Right lobe of liver (tissue), 4 donors: ENCODE results near the gene ARFGAP3.

Source experiments
- POLR2A ChIP-seq: fragments of 450-650 bp; IDR thresholded peaks from one replicate; pipeline ENCODE4 v1.6.1; 2017; ENCODE audit warnings: antibody characterized with exemption, mild to moderate bottlenecking
- TF ChIP-seq, protein P1 (sequence below), 4 donors: fragments of 200-600 bp in 3 of 4; fragments of 450-650 bp in 1 of 4; IDR thresholded peaks; one replicate each; pipeline versions ENCODE4 v1.5.1 to v1.8.0; 2016 to 2022; ENCODE audit warnings: antibody characterized with exemption in 4 of 4, mild to moderate bottlenecking in 2 of 4
- donor health status: DM: no; HTN: no; CAD: no.
- donor health status: DM: no; HTN: no; CAD: no.
- donor health status: DM: no; HTN: yes; CAD: no.

- TF ChIP-seq, protein P1, sequence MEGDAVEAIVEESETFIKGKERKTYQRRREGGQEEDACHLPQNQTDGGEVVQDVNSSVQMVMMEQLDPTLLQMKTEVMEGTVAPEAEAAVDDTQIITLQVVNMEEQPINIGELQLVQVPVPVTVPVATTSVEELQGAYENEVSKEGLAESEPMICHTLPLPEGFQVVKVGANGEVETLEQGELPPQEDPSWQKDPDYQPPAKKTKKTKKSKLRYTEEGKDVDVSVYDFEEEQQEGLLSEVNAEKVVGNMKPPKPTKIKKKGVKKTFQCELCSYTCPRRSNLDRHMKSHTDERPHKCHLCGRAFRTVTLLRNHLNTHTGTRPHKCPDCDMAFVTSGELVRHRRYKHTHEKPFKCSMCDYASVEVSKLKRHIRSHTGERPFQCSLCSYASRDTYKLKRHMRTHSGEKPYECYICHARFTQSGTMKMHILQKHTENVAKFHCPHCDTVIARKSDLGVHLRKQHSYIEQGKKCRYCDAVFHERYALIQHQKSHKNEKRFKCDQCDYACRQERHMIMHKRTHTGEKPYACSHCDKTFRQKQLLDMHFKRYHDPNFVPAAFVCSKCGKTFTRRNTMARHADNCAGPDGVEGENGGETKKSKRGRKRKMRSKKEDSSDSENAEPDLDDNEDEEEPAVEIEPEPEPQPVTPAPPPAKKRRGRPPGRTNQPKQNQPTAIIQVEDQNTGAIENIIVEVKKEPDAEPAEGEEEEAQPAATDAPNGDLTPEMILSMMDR (IDR thresholded peaks at IDR 0.05) = no peak
- no peak for TF ChIP-seq POLR2A
Observed at GRCh38 chr22:42813501-42813900, 43.6 kb downstream of the ARFGAP3 start.
